Inflammatory macrophage treated with lipopolysaccharide for 4 hours (primary cell): ENCODE measurements around the gene SERPINB1.
"Not testable (repeated sequence)": the region's sequence is repeated elsewhere in the genome, so short reads cannot be mapped to it uniquely, and the experiment has no call there.

ENCODE experiments used
- DNase-seq: peaks from one replicate; pipeline ENCODE4 v3.0.0-alpha.2; 2020

Gene SERPINB1

DNA sequence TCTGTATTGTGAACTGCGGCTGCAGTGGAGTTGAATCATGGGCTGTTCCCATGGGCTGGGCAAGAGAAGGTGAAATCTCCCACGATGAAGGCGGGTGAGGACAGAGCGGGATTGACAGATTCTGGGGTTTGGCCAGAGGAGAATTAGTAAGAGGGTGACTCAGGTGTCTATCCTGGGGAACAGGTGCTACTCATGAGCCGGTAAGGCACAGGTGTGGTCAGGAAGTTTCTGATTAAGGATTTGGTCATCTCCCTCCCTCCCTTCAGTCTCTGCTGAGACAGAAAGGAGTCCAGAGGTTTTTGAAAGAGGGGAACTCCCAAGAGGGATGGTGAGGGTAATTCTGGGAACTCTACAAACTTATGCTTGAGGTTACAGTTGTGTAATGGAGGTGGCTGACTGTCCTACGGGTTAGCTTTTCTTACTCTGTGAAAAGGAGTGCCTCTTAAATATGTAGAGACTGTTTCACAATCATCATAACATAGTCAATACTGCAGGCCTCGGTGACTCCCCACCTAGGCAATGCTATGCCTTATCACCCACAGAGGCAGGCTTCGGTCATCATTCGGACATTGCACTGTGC, 31.5 kb downstream of the SERPINB1 start:
- peak; percentile 82 for DNase-seq

DNA sequence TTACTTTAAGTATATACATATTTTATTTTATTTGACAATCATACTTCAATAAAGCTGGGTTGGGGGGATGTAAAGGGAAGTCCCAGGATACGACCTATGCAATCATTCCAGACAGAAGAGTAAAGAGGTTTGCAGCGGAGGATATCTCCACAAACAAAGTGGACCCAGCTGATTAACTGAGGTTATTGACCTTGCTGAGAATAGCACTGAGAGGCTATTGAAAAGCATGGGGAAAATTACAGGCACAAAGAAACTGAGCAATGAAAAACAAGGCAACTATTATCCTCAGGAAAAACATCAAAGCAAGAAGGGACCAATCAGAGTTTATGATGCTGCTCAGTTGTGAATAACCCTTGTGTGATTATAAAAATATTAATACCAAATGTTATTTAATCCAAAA, 32.6 kb downstream of the SERPINB1 start:
- no peak for DNase-seq

DNA sequence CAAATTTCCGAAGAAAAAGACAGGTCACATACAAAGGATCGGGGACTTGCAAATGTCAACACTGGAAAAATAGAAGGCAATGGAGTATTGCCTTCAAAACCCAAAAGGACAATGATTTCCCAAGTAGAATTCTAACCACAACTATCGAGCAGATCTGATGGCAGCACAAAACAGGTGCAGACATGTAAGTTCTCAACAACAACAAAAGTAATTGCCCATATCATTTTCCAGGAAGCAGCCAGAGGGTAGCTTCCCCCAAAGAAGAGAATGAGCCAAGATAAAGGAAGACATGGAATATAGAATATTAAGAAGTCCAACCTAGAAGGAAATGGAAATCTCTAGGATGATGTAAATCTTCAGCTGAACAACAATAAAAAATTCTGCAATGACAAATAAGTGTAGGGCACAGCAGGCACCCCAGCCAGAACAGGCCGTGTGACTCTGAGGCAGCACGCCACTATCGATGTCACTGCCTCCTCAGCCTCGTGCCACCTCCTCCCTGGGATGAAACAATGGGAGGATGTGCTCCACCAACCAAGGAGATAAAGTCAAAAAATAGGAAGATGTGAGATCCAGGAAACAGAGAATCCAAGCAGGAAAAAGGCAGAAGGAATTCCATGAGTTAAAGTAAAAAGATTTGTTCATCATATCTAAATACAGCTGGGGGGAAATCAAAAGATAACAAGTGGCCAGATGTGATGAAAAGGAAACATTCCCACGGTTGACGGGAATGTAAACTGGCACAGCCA, 34.1 kb downstream of the SERPINB1 start:
- peak; percentile 79 for DNase-seq

DNA sequence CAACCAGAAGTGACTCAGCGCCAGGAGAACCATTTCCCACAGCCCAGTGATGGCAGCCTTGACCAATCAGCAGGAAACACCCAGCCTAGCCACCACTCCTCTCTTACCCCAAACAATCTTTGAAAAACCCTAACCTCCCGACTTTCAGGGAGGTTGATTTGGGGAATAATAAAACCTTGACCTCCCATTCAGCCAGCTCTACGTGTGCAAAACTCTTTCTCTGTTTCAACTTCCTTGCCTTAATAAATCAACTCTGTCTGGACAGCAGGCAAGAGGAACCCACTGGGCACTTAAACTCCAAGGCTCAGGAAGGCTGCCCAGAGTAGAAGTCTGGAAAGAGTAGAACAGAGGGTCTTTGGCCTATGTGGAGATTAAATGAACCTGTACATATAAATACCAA, 35.0 kb downstream of the SERPINB1 start:
- no peak for DNase-seq

DNA sequence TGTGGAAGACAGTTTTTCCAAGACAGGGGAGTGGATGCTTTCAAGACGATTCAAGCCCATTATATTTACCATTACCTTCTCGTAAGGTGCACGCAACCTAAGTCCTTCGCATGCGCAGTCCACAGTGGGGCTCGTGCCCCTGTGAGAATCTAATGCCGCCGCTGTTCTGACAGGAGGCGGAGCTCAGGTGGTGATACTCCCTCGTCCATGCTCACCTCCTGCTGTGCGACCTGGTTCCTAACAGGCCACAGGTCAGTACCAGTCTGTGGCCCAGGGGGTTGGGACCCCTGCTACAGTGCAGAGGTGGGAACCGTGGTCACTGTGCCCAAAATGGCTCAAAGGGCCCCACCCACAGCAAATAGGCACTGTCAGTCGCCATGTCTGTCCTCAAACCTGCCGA, 36.6 kb downstream of the SERPINB1 start:
- DNase-seq: no peak

DNA sequence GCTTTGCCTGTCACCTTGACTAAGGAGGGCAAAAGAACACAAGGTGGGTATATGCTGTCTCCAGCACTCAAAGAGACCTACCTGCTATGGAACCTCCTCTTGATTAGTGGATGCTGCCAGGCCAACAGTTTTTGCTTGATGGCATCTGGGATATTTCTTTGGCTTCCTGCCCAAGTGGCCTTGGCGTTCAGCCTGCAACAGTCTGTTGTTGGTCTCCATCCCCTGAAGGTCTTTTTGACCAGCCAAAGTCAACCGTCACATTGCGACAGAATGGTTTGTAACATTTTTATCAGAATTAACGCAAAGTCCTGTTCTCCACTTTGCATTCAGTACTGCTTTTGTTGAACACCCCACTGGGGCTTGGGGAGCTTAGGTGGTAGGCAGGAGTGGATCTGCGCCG, 37.1 kb downstream of the SERPINB1 start:
- DNase-seq: no peak

DNA sequence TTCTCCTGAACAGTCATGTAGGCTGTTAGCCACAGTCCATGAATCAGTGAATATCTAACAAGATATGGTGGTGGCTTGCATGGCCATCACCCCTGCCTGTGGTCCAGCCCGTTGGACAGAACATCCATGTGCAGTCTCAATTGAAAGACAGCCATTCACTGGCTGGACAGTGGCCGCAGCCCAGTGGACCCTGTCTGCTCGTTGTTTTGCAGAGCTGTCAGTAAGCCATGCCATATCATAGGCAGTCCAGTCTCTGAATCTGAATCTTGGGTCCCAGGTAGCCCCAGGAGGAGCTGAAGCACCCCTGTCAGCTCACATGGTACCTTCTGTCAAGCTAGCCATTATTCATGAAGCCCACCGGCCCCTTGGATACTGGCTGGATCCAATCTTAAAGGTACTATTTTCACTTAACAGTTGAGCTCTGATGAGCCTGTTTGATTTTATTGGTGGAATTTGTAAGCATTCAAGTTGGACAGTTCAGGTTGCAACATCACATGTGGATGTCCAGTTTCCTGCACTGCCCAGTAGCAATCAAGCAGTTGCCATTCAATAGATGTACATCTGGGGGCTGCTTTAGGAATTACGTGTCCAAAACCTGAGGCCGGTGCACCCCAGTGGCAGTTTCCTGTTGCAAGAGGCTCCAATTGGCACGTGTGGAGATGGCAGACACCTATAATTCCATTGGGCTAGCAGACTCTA, 37.8 kb downstream of the SERPINB1 start:
- DNase-seq: no peak

DNA sequence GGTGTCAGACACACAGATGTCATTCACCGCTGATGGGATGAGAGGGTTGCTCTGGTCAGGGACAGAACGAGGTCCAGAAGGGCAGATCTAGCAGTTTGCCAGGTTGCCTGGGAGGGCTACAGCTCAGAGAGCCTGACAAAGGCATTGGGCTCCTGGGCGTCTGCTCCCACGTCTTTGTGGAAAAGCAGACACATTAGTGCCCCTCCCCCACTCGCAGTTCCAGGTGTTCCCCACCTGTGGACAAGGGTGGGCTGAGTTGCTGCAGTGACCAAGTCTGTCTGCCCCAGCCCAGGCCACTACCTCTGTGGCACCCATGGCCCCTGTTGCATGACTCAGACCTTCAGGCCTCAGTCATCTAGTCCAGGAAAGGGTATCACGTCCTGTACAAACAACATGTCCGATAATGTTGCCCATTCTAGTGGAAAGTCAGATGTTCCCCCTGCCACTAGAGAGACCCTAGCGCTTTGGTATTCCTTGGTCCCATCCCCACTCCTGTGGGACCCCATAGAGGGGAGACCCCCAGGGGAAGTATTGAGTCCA, 39.1 kb downstream of the SERPINB1 start:
- DNase-seq: no peak

DNA sequence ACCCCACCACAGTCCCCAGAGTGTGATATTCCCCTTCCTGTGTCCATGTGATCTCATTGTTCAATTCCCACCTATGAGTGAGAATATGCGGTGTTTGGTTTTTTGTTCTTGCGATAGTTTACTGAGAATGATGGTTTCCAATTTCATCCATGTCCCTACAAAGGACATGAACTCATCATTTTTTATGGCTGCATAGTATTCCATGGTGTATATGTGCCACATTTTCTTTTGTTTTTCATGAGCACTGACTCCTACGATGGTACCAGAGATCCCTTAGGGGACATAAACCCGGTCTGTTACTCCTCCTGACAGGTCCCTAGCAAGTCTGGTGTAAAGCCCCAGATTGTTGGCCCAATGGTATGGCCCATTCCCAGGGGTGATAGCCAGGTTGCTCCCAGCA, 40.0 kb downstream of the SERPINB1 start:
- not testable (repeated sequence) for DNase-seq

DNA sequence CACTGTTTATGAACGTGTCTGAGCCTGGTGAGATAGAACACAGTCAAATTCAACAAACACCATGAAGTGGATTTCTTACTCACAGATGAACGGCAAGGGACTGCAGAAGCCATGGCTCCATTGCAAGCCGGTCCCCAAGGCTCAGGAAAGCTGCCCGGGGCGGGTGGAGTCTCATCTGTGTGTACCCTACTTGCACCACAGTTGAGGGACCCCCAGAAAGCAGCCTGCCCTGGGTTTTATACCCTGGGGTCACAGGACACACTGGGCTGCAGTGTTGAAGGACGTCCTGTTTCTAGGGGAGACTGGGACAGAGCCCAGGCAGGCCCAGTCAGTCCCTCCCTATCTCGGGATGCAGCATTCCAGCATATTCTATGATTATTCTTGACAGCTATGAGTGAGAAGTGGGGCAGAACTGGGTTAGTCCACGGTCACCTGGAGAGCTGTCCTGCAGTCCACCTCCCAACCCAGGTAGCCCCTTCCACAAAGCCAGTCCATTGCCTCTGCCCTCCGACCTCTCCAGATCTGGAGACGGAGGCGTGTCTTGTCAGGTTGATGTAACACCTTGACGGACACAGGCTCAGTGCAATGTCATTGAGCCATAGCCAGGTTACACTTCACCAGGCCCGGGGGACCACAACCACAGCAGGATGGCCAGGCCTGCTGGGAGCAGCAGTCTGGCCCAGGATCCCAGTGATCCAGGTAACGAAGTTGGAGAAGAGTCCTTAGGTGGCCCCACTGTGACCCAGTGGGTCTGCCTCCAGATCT, 40.9 kb downstream of the SERPINB1 start:
- no peak for DNase-seq

DNA sequence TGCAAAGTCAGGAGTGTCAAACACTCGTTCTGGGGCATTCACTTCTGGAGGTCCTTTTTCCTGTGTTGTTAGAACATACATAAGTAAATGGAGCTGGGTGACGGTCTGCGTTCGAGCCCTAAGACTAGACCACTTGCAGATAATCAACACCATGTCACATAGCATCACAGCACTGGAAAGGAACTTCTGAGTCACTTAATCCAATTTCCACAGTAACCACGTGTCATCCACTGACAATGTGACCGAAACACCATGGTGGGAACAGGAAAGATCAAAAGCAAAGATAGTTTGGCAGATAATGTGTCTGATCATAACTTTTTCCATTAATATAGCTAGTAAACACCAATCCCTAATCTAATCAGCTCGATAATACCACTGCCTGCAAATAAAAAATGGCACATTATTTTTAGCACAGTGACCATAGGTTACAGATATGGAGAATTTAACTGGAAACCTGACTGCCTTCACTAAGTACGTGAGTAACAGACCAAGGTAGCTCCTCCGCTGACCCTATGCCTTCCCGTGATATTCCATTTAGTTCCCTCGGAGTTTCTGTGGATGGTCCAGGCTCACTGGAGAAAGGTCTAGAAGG, 41.6 kb downstream of the SERPINB1 start:
- DNase-seq: peak; percentile 61

DNA sequence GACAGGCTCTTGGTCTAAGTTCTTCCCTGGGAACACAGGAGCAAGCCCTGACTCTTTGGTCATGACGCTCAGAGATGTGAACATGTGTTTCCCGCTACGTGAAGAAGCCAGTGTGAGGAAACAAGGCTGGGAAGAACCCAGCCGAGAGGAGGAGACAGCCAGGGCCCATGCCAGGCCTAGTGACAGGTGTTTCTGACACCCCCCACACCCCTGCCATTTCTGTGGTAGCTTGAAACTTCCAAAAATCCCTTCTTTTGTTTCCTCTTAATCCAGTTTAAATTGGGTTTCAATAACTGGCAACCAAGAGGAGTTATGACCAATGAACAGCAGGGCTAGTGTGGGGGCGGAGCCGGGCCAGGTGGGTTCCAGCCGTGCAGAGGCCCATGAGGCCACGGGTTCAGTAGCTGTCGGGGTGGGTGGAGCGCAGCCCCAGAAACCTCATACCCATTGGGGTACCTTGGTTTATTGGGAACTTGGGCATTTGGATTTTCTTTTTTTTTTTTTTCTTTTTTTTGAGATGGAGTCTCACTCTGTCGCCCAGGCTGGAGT, 43.0 kb downstream of the SERPINB1 start:
- no peak for DNase-seq

DNA sequence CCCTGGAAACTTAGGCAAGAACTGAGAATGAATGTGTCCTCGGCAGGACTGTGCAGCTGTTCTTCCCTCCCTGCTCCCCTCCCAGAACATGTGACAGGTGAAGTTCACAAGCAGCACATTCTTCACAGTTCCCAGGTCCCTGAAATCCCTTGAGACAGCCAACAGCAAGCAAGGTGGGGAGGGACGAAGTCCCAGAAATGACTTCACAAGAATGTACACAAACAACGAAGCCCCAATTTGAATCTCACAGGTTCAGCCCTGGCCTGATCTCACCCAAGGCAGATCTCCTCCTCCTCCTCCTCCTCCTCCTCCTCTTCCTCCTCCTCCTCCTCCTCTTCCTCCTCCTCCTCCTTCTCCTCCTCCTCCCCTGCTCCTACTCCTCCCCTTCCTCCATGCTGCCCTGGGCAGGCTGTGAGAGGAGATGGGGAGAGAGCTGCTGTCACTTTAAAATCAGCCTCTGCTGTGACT, 44.1 kb downstream of the SERPINB1 start:
- DNase-seq: no peak

DNA sequence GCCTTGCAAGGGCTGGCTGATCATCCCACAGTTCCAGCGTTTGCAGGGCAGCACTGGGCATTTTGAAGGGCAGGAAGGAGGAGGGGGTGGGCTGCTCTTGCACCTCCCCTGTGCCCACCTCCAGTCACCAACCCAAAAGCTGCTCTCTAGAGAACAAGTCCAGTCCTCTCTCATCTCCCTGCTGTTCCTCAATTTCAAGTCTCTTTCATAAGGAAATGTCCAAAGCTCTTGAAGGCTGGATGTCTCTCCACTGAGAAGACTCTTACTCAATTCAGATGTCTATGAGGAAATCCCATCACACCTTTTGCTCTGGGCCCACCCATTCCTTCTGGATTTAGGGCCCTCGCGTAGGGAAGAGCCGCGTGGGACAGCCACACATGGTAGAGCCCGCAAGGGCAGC, 44.8 kb downstream of the SERPINB1 start:
- peak; percentile 71 for DNase-seq

DNA sequence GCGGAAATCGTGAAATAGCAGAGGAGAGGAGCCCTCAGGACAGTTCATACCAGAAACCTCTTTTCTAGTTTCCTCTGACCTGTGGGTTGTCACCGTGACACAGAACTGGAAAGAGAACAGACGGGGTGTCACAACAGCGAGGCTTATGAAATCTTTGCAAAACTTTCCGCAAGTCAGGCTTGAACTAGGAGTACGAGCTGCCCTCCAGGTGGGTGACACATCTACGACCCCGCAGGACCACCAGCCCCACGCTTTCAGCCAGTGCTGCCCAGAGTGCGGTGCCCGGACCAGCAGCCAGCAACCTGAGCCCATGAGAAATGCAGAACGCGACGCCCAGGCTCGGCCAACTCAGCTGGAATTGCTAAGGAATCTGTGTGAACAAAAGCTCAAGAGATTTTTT, 45.7 kb downstream of the SERPINB1 start:
- DNase-seq: peak; percentile 82

DNA sequence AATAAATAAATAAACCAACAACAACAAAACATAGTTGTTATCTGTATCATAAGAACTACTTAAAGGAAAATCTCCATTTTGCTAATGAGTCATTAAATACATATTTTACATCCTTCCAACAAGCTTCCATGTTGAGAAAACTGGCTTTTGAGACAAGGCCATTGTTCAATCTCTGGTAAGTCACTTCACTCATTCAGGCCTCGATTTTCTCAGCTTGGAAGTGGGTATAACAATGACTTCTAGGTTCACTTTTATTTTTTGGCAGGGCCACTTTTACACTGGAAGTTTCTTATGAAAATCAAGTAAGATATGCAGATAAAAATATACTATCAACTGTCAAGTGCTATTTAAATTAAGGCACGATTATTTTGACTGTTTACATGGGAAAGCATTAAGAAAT, 46.5 kb downstream of the SERPINB1 start:
- DNase-seq: no peak

DNA sequence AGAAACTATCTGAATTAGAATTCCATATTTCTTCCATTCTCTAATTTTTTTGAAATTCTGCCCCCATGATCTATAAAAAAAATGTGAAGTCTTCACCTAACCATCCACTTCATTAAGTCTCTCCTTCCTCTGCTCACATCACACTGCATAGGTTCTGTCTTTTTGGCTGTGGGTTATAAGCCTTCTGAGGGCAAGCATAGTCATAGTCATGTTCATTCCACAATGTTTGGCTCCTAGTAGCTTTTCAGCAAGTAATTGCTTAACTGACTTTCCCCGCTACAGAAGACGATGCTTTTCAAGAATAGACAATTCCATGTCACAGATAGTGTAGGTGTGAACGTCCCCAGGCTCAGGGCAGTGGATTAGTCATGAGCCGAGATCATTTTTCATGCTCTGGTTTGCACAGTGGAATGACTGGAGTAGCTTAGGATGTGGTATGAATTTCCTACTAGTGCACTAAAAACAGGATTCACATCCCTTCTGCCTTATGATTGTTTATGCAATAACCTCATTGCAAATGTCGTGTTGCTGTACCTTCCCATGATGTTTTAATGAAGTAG, 47.4 kb downstream of the SERPINB1 start:
- DNase-seq: peak; percentile 66

DNA sequence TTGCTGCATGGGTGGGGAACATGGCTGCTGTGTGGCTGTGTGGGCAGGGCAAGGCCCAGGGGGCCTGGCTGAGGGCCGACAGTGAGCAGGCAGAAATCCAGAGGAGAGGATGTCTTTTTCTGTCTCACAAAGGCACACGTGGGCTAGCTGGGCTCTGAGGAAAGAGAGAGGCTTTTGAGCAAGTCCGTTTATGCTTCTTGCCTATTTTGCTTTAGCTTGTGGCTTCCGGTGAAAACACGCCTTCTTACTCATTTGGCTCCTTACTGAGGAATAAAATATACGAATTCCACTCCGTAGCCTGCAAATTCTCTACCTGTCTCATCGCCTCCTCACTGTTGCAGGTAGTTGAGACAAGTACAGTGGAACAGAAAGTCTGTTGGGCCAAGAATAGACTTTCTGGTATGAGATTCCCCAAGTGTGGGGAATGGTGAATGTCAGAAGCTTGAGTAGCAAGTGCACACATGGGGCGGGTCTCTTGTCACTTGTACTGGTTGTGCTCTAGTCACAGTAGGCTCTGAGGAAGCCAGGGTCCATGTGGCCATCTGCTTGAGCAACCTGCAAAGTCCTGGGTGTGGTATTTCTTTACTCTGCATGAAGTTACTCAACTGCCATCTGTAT, 48.0 kb downstream of the SERPINB1 start:
- peak; percentile 80 for DNase-seq

DNA sequence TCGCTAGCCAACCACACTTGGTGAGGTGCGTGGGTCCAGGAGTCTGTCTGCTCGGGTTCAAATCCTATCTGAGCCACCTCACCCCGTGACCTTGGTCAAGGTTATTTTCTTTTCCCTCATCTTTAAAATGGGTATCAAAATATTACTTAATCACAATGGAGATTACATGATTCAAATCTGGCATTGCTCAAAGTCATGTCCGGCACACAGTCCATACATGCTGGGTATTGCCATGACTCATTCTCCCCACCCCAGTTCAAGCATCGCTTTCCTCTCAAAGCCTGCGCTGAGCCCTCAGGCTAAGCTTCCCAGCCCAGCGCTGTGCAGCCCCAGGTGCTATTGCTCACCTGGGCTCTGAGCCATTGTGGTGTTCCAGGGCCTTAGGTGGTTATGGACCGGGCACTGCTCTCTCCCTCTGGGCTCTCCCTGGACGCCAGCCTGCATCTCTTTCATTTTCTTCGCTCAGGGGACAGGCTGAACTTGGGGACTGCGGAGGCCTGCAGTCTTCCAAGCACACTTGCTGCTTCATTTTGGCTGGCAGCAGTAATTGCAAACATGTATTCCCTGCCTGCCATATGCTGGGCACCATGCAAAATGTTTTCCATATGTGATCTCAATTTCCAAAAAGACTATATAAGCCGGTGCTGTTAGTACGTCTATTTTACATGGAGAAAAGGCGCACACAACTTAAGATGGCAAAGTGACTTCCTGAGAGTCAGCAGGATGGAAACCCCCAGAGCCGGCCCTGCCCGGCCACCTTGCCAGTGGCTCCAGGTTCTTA, 49.1 kb downstream of the SERPINB1 start:
- peak; percentile 78 for DNase-seq

DNA sequence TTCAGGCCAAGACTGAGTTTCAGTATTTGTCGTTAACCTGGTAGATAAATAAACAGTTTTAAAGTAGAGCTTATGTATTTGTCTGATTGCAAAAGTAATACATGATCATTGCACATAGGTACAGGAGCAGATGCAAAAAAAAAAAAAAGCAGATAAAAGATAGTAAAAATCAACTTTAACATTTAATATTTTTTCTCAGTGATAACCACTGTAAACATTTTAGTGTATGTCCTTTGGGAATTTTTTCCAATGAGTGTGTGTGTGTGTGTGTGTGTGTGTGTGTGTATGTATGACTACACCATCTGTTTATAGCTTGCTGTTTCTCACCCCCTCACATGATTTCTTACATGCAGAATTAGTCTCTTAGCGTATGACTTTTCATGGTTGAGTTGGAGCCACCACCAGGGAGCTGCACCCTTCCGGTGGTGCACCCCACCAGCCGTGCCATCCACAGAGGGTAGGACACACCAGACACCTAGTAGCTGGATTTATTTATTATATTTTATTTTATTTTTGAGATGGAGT, 50.2 kb downstream of the SERPINB1 start:
- DNase-seq: peak; percentile 39
